ENCODE data around the gene PTX4. TPM values are rescaled to one million over a fixed set of nuclear protein-coding genes. Genes with fewer than 3 reads are reported as not detected.

Gene PTX4
- total RNA-seq, 1 donor from 2014 or later: 1.0 TPM

GRCh38 chr16:1524366-1524765, 35.6 kb upstream of the PTX4 start:
- H3K4me3 ChIP-seq (ENCODE audit: low read length in 3 of 3): no peak overlapping the region
- H3K4me1 ChIP-seq (ENCODE audit: control insufficient read depth in 3 of 3, insufficient read depth in 3 of 3, low read length in 3 of 3): peaks cover 9 to 19% (median 15%) of the 10 kb centered on the region in 3 donors
- no peak overlapping the region for H3K27ac ChIP-seq (ENCODE audit: low read depth, low read length)
- no peaks in the 10 kb centered on the region for H3K27me3 ChIP-seq (ENCODE audit: control insufficient read depth in 3 of 3, insufficient read depth in 3 of 3, low read length in 3 of 3)
- no peaks in the 10 kb centered on the region for H3K9me3 ChIP-seq (ENCODE audit: control insufficient read depth in 3 of 3, low read length in 3 of 3)
- no peak overlapping the region for H3K9ac ChIP-seq (ENCODE audit: low read depth in 1 of 3, low read length in 3 of 3)
- H3K36me3 ChIP-seq (ENCODE audit: control insufficient read depth in 3 of 3, insufficient read depth in 3 of 3, low read length in 3 of 3): peaks cover 0 to 3% (median 2%) of the 10 kb centered on the region in 3 donors

- H3K4me1 ChIP-seq (ENCODE audit: control insufficient read depth in 3 of 3, insufficient read depth in 3 of 3, low read length in 3 of 3): peaks cover 9 to 15% (median 15%) of the 10 kb centered on the region in 3 donors
- H3K4me3 ChIP-seq (ENCODE audit: low read length in 3 of 3): no peak overlapping the region
- H3K36me3 ChIP-seq (ENCODE audit: control insufficient read depth in 3 of 3, insufficient read depth in 3 of 3, low read length in 3 of 3): peaks cover 0 to 3% (median 2%) of the 10 kb centered on the region in 3 donors
- no peaks in the 10 kb centered on the region for H3K27me3 ChIP-seq (ENCODE audit: control insufficient read depth in 3 of 3, insufficient read depth in 3 of 3, low read length in 3 of 3)
- no peak overlapping the region for H3K9ac ChIP-seq (ENCODE audit: low read depth in 1 of 3, low read length in 3 of 3)
- H3K27ac ChIP-seq (ENCODE audit: low read depth, low read length): no peak overlapping the region
- H3K9me3 ChIP-seq (ENCODE audit: control insufficient read depth in 3 of 3, low read length in 3 of 3): no peaks in the 10 kb centered on the region
Measured at GRCh38 chr16:1523581-1524245, 35.0 kb upstream of the PTX4 start.

GRCh38 chr16:1520461-1520860, 31.7 kb upstream of the PTX4 start:
- Histone ChIP-seq H3K4me3 (ENCODE audit: low read length in 3 of 3) (no peak overlapping the region), H3K27ac (ENCODE audit: low read depth, low read length) (no peak overlapping the region), H3K4me1 (ENCODE audit: control insufficient read depth in 3 of 3, insufficient read depth in 3 of 3, low read length in 3 of 3) (no peaks in the 10 kb centered on the region), H3K27me3 (ENCODE audit: control insufficient read depth in 3 of 3, insufficient read depth in 3 of 3, low read length in 3 of 3) (no peaks in the 10 kb centered on the region), H3K9ac (ENCODE audit: low read depth in 1 of 3, low read length in 3 of 3) (no peak overlapping the region), H3K36me3 (ENCODE audit: control insufficient read depth in 3 of 3, insufficient read depth in 3 of 3, low read length in 3 of 3) (peaks cover 0 to 6% (median 2%) of the 10 kb centered on the region in 3 donors), H3K9me3 (ENCODE audit: control insufficient read depth in 3 of 3, low read length in 3 of 3) (no peaks in the 10 kb centered on the region)

GRCh38 chr16:1519831-1520230, 31.1 kb upstream of the PTX4 start:
- H3K36me3 ChIP-seq (ENCODE audit: control insufficient read depth in 3 of 3, insufficient read depth in 3 of 3, low read length in 3 of 3): peaks cover 0 to 6% (median 2%) of the 10 kb centered on the region in 3 donors
- no peaks in the 10 kb centered on the region for H3K4me1 ChIP-seq (ENCODE audit: control insufficient read depth in 3 of 3, insufficient read depth in 3 of 3, low read length in 3 of 3)
- no peaks in the 10 kb centered on the region for H3K9me3 ChIP-seq (ENCODE audit: control insufficient read depth in 3 of 3, low read length in 3 of 3)
- H3K27ac ChIP-seq (ENCODE audit: low read depth, low read length): no peak overlapping the region
- no peaks in the 10 kb centered on the region for H3K27me3 ChIP-seq (ENCODE audit: control insufficient read depth in 3 of 3, insufficient read depth in 3 of 3, low read length in 3 of 3)
- no peak overlapping the region for H3K9ac ChIP-seq (ENCODE audit: low read depth in 1 of 3, low read length in 3 of 3)
- no peak overlapping the region for H3K4me3 ChIP-seq (ENCODE audit: low read length in 3 of 3)

GRCh38 chr16:1518626-1519135, 29.9 kb upstream of the PTX4 start:
- H3K9ac ChIP-seq (ENCODE audit: low read depth in 1 of 3, low read length in 3 of 3): no peak overlapping the region
- no peak overlapping the region for H3K4me3 ChIP-seq (ENCODE audit: low read length in 3 of 3)
- H3K4me1 ChIP-seq (ENCODE audit: control insufficient read depth in 3 of 3, insufficient read depth in 3 of 3, low read length in 3 of 3): no peaks in the 10 kb centered on the region
- H3K9me3 ChIP-seq (ENCODE audit: control insufficient read depth in 3 of 3, low read length in 3 of 3): peaks cover 0 to 2% (median 0%) of the 10 kb centered on the region in 3 donors
- H3K36me3 ChIP-seq (ENCODE audit: control insufficient read depth in 3 of 3, insufficient read depth in 3 of 3, low read length in 3 of 3): peaks cover 0 to 6% (median under 1%) of the 10 kb centered on the region in 3 donors
- no peaks in the 10 kb centered on the region for H3K27me3 ChIP-seq (ENCODE audit: control insufficient read depth in 3 of 3, insufficient read depth in 3 of 3, low read length in 3 of 3)
- no peak overlapping the region for H3K27ac ChIP-seq (ENCODE audit: low read depth, low read length)

GRCh38 chr16:1514507-1514906, 25.8 kb upstream of the PTX4 start:
- Histone ChIP-seq H3K27ac (ENCODE audit: low read depth, low read length) (no peak overlapping the region), H3K9ac (ENCODE audit: low read depth in 1 of 3, low read length in 3 of 3) (no peak overlapping the region), H3K4me3 (ENCODE audit: low read length in 3 of 3) (no peak overlapping the region), H3K36me3 (ENCODE audit: control insufficient read depth in 3 of 3, insufficient read depth in 3 of 3, low read length in 3 of 3) (peaks cover 3 to 10% (median 7%) of the 10 kb centered on the region in 3 donors), H3K27me3 (ENCODE audit: control insufficient read depth in 3 of 3, insufficient read depth in 3 of 3, low read length in 3 of 3) (no peaks in the 10 kb centered on the region), H3K9me3 (ENCODE audit: control insufficient read depth in 3 of 3, low read length in 3 of 3) (peaks cover 0 to 2% (median 0%) of the 10 kb centered on the region in 3 donors), H3K4me1 (ENCODE audit: control insufficient read depth in 3 of 3, insufficient read depth in 3 of 3, low read length in 3 of 3) (peaks cover 11 to 15% (median 14%) of the 10 kb centered on the region in 3 donors)

- Histone ChIP-seq H3K36me3 (ENCODE audit: control insufficient read depth in 3 of 3, insufficient read depth in 3 of 3, low read length in 3 of 3) (peaks cover 4 to 7% (median 7%) of the 10 kb centered on the region in 3 donors), H3K27ac (ENCODE audit: low read depth, low read length) (no peak overlapping the region), H3K4me1 (ENCODE audit: control insufficient read depth in 3 of 3, insufficient read depth in 3 of 3, low read length in 3 of 3) (peaks cover 16 to 21% (median 19%) of the 10 kb centered on the region in 3 donors), H3K9me3 (ENCODE audit: control insufficient read depth in 3 of 3, low read length in 3 of 3) (peaks cover 0 to 2% (median 0%) of the 10 kb centered on the region in 3 donors), H3K27me3 (ENCODE audit: control insufficient read depth in 3 of 3, insufficient read depth in 3 of 3, low read length in 3 of 3) (no peaks in the 10 kb centered on the region), H3K9ac (ENCODE audit: low read depth in 1 of 3, low read length in 3 of 3) (no peak overlapping the region), H3K4me3 (ENCODE audit: low read length in 3 of 3) (no peak overlapping the region)
Measured at GRCh38 chr16:1512774-1513173, 24.0 kb upstream of the PTX4 start.

- H3K27me3 ChIP-seq (ENCODE audit: control insufficient read depth in 3 of 3, insufficient read depth in 3 of 3, low read length in 3 of 3): no peaks in the 10 kb centered on the region
- peaks cover 0 to 2% (median 0%) of the 10 kb centered on the region in 3 donors for H3K9me3 ChIP-seq (ENCODE audit: control insufficient read depth in 3 of 3, low read length in 3 of 3)
- no peak overlapping the region for H3K9ac ChIP-seq (ENCODE audit: low read depth in 1 of 3, low read length in 3 of 3)
- no peak overlapping the region for H3K27ac ChIP-seq (ENCODE audit: low read depth, low read length)
- peaks cover 4 to 10% (median 7%) of the 10 kb centered on the region in 3 donors for H3K36me3 ChIP-seq (ENCODE audit: control insufficient read depth in 3 of 3, insufficient read depth in 3 of 3, low read length in 3 of 3)
- no peak overlapping the region for H3K4me3 ChIP-seq (ENCODE audit: low read length in 3 of 3)
- H3K4me1 ChIP-seq (ENCODE audit: control insufficient read depth in 3 of 3, insufficient read depth in 3 of 3, low read length in 3 of 3): peaks cover 16 to 21% (median 19%) of the 10 kb centered on the region in 3 donors
Measured at GRCh38 chr16:1511662-1512569, 23.2 kb upstream of the PTX4 start.

GRCh38 chr16:1510941-1511351, 22.2 kb upstream of the PTX4 start:
- Histone ChIP-seq H3K9me3 (ENCODE audit: control insufficient read depth in 3 of 3, low read length in 3 of 3) (peaks cover 0 to 2% (median 0%) of the 10 kb centered on the region in 3 donors), H3K9ac (ENCODE audit: low read depth in 1 of 3, low read length in 3 of 3) (no peak overlapping the region), H3K27ac (ENCODE audit: low read depth, low read length) (no peak overlapping the region), H3K36me3 (ENCODE audit: control insufficient read depth in 3 of 3, insufficient read depth in 3 of 3, low read length in 3 of 3) (peaks cover 7 to 15% (median 11%) of the 10 kb centered on the region in 3 donors), H3K4me3 (ENCODE audit: low read length in 3 of 3) (no peak overlapping the region), H3K27me3 (ENCODE audit: control insufficient read depth in 3 of 3, insufficient read depth in 3 of 3, low read length in 3 of 3) (no peaks in the 10 kb centered on the region), H3K4me1 (ENCODE audit: control insufficient read depth in 3 of 3, insufficient read depth in 3 of 3, low read length in 3 of 3) (peaks cover 16 to 21% (median 19%) of the 10 kb centered on the region in 3 donors)

All from skeletal muscle tissue (tissue), 4 donors.